Ramos (cell line): ENCODE results near the gene BAZ2B.

ENCODE experiments used
- in situ Hi-C: fragments of 300-500 bp; cut with MboI; formaldehyde crosslinking; loops from one replicate; pipeline ENCODE4 v1.14.3; 2022; ENCODE audit warnings: low sequenced_read_pairs; ENCODE audit not compliant: unreplicated experiment

BAZ2B gene

GRCh38 chr2:159586034-159586433 is 30.3 kb downstream of the BAZ2B start:
- in situ Hi-C loops, result no loop called here

- in situ Hi-C loops, result no loop called here
These were observed 30.7 kb downstream of the BAZ2B start for GRCh38 chr2:159585622-159586021.

GRCh38 chr2:159584796-159585195 is 31.6 kb downstream of the BAZ2B start:
- in situ Hi-C loops, result no loop called here

- in situ Hi-C loops, result no loop called here
These were observed 42.3 kb downstream of the BAZ2B start for GRCh38 chr2:159573846-159574606.

- in situ Hi-C loops, result no loop called here
These were observed 43.1 kb downstream of the BAZ2B start for GRCh38 chr2:159573294-159573693.

- in situ Hi-C loops, result no loop called here
These were observed 43.9 kb downstream of the BAZ2B start for GRCh38 chr2:159572459-159572858.

GRCh38 chr2:159571540-159572260 is 44.6 kb downstream of the BAZ2B start:
- in situ Hi-C loops, result no loop called here

GRCh38 chr2:159564081-159564480 is 52.3 kb downstream of the BAZ2B start:
- in situ Hi-C loops, result no loop called here

- in situ Hi-C loops, result no loop called here
These were observed 54.1 kb downstream of the BAZ2B start for GRCh38 chr2:159562248-159562647.

GRCh38 chr2:159561786-159562185 is 54.6 kb downstream of the BAZ2B start:
- in situ Hi-C loops, result no loop called here

- in situ Hi-C loops, result no loop called here
These were observed 55.1 kb downstream of the BAZ2B start for GRCh38 chr2:159561242-159561641.

GRCh38 chr2:159559034-159559433 is 57.3 kb downstream of the BAZ2B start:
- in situ Hi-C loops, result no loop called here

GRCh38 chr2:159558479-159558878 is 57.9 kb downstream of the BAZ2B start:
- in situ Hi-C loops, result no loop called here

GRCh38 chr2:159557437-159558034 is 58.8 kb downstream of the BAZ2B start:
- in situ Hi-C loops, result no loop called here

GRCh38 chr2:159555651-159556392 is 60.5 kb downstream of the BAZ2B start:
- in situ Hi-C loops, result no loop called here

- in situ Hi-C loops, result no loop called here
These were observed 62.6 kb downstream of the BAZ2B start for GRCh38 chr2:159553727-159554126.

GRCh38 chr2:159551806-159552205 is 64.5 kb downstream of the BAZ2B start:
- in situ Hi-C loops, result no loop called here

GRCh38 chr2:159550231-159550630 is 66.1 kb downstream of the BAZ2B start:
- in situ Hi-C loops, result no loop called here

- in situ Hi-C loops, result no loop called here
These were observed 67.1 kb downstream of the BAZ2B start for GRCh38 chr2:159549234-159549633.

GRCh38 chr2:159546716-159547430 is 69.5 kb downstream of the BAZ2B start:
- in situ Hi-C loops, result no loop called here
